ENCODE data around the gene ARHGAP35.

Gene ARHGAP35

GRCh38 chr19:46904114-46905060 is 43.6 kb downstream of the ARHGAP35 start:
- DNase-seq (ENCODE audit: low spot score): peak; percentile 81

GRCh38 chr19:46906221-46906620 is 45.4 kb downstream of the ARHGAP35 start:
- DNase-seq (ENCODE audit: low spot score): no peak

GRCh38 chr19:46907880-46908279 is 47.1 kb downstream of the ARHGAP35 start:
- DNase-seq (ENCODE audit: low spot score): no peak

GRCh38 chr19:46909356-46909755 is 48.6 kb downstream of the ARHGAP35 start:
- no peak for DNase-seq (ENCODE audit: low spot score)

All from AG20443 (cell line).